Spleen (tissue), 11 donors: ENCODE data around the gene PELI2. TPM values are rescaled to one million over a fixed set of nuclear protein-coding genes. Genes with fewer than 3 reads are reported as not detected.

Source experiments
- DNase-seq: peaks from one replicate; pipeline ENCODE4 v3.0.0-alpha.2; 2020
- H3K27ac ChIP-seq, 8 donors: fragments of 200-600 bp; sonication (generic) in 7 of 8; 1 replicate in 4 of 8; 2 replicates in 4 of 8; pipeline versions ENCODE4 v1.5.0 to v1.8.0; 2016 to 2021; ENCODE audit warnings: inconsistent platforms in 4 of 8, mild to moderate bottlenecking in 4 of 8, moderate library complexity in 1 of 8
- H3K27me3 ChIP-seq, 7 donors: fragments of 200-600 bp; sonication (generic) in 6 of 7; replicated peaks in 1 of 7; 1 replicate in 4 of 7; 2 replicates in 3 of 7; pipeline versions ENCODE4 v1.5.0 to v1.8.0; 2016 to 2021; ENCODE audit warnings: inconsistent platforms in 3 of 7, mild to moderate bottlenecking in 1 of 7
- H3K36me3 ChIP-seq, 6 donors: fragments of 200-600 bp; sonication (generic) in 5 of 6; 1 replicate in 4 of 6; 2 replicates in 2 of 6; pipeline versions ENCODE4 v1.5.0 to v1.8.0; 2016 to 2021; ENCODE audit warnings: inconsistent platforms in 2 of 6
- H3K4me1 ChIP-seq, 6 donors: fragments of 200-600 bp; sonication (generic) in 5 of 6; 1 replicate in 3 of 6; 2 replicates in 3 of 6; pipeline versions ENCODE4 v1.5.0 to v1.8.0; 2016 to 2021; ENCODE audit warnings: inconsistent platforms in 3 of 6
- H3K4me3 ChIP-seq, 8 donors: fragments of 200-600 bp; sonication (generic) in 7 of 8; 1 replicate in 4 of 8; 2 replicates in 4 of 8; pipeline versions ENCODE4 v1.5.0 to v1.8.0; 2016 to 2021; ENCODE audit warnings: inconsistent platforms in 4 of 8, mild to moderate bottlenecking in 4 of 8, moderate library complexity in 2 of 8
- H3K9me3 ChIP-seq, 8 donors: fragments of 200-600 bp; sonication (generic) in 7 of 8; 1 replicate in 4 of 8; 2 replicates in 4 of 8; pipeline versions ENCODE4 v1.5.0 to v1.8.0; 2016 to 2021; ENCODE audit warnings: inconsistent platforms in 4 of 8
- CTCF ChIP-seq, 11 experiments: fragments of 200-600 bp in 7 of 11; fragments of 450-650 bp in 4 of 11; sonication (generic) in 4 of 11; IDR thresholded peaks in 8 of 11; conservative IDR thresholded peaks in 3 of 11; 1 replicate in 7 of 11; 2 replicates in 4 of 11; pipeline versions ENCODE4 v1.4.0 to v1.8.0; 2016 to 2021; ENCODE audit warnings: antibody characterized with exemption in 11 of 11, inconsistent platforms in 4 of 11, mild to moderate bottlenecking in 1 of 11
- POLR2A ChIP-seq, 3 donors: fragments of 450-650 bp; IDR thresholded peaks; one replicate each; pipeline ENCODE4 v1.5.1; 2017; ENCODE audit warnings: antibody characterized with exemption in 3 of 3, mild to moderate bottlenecking in 1 of 3
- POLR2AphosphoS5 ChIP-seq, 3 donors: sonication (generic); formaldehyde crosslinking; IDR thresholded peaks; one replicate each; pipeline ENCODE4 v1.5.1; 2017; ENCODE audit warnings: antibody characterized with exemption in 3 of 3
- WGBS, 5 donors: extraction: QIAGEN DNeasy Blood & Tissue Kit in 3 of 5; methylation state at CpG; one replicate each; pipeline versions ENCODE4 v1.1.5 to v1.1.7; 2013 to 2018; 5-methylcytosine and 5-hydroxymethylcytosine counted together
- intact Hi-C: fragments of 100-400 bp; cut with DNase I; formaldehyde crosslinking; loops from one replicate; pipeline ENCODE4 v1.15.0; 2023; ENCODE audit warnings: low total_unique reads
- polyA plus RNA-seq, 3 donors: library from polyadenylated mRNA; stranded (reverse); fragments of 200-250 nt; gene quantifications; one replicate each; pipeline ENCODE4 v1.2.1, GENCODE V29; 2013
- total RNA-seq, 7 donors: library from RNA; depleted of rRNA in 3 of 7; stranded (reverse); fragments of >200 nt in 3 of 7; fragmentation: NEBNext Ultra II Directional in 4 of 7; extraction: Animal tissue kit (Norgen Biotek cat#: 25700) in 4 of 7; gene quantifications; one replicate each; pipeline versions ENCODE4 v1.1.0 to v1.2.1, GENCODE V29; 2016 to 2021
- donor health status: healthy with polysubstance abuse.
- donor health status: DM: no; HTN: no; CAD: no; lungs with moderate emphysema.
- donor health status: DM: no; HTN: no; CAD: no.
- donor health status: Bipolar disorder and iron deficiency.
- donor health status: healthy.
- donor health status: DM: no; HTN: no; CAD: no.
- donor health status: DM: yes; HTN: yes; CAD: no.

PELI2 gene
- total and polyA plus RNA-seq, 10 donors, result 2.1 to 25.3 (median 18.0) TPM

GRCh38 chr14:56168007-56168616 lies 49.9 kb downstream of the PELI2 start:
- 67 to 99% (median 92%) methylated on average over 3 of the region's 3 CpGs for WGBS, 5 donors
- TF ChIP-seq POLR2AphosphoS5 (IDR thresholded peaks at IDR 0.05), result no peak
- no peak for TF ChIP-seq CTCF (IDR thresholded peaks at IDR 0.05 in 8 of 11, conservative IDR thresholded peaks at IDR 0.05 in 3 of 11)
- TF ChIP-seq POLR2A (IDR thresholded peaks at IDR 0.05), result no peak
- Histone ChIP-seq H3K4me1 (peaks cover 0 to 15% (median 0%) of the 10 kb centered on the region in 6 donors), H3K27ac (no peak overlapping the region), H3K9me3 (peaks cover 6 to 44% (median 41%) of the 10 kb centered on the region in 8 donors), H3K27me3 (no peaks in the 10 kb centered on the region), H3K4me3 (no peak overlapping the region), H3K36me3 (no peaks in the 10 kb centered on the region)
- no peak for DNase-seq
- intact Hi-C loops, result no loop called here

- H3K4me1 ChIP-seq, result peaks cover 0 to 18% (median 0%) of the 10 kb centered on the region in 6 donors
- H3K27me3 ChIP-seq, result no peaks in the 10 kb centered on the region
- 88 to 96% (median 94%) methylated on average over 6 of the region's 6 CpGs for WGBS, 5 donors
- H3K36me3 ChIP-seq, result no peaks in the 10 kb centered on the region
- no peak for DNase-seq
- TF ChIP-seq CTCF (IDR thresholded peaks at IDR 0.05 in 8 of 11, conservative IDR thresholded peaks at IDR 0.05 in 3 of 11) (no peak), POLR2AphosphoS5 (IDR thresholded peaks at IDR 0.05) (no peak), POLR2A (IDR thresholded peaks at IDR 0.05) (no peak)
- H3K4me3 ChIP-seq, result no peak overlapping the region
- intact Hi-C loops, result no loop called here
- no peak overlapping the region for H3K27ac ChIP-seq
- peaks cover 4 to 25% (median 22%) of the 10 kb centered on the region in 8 donors for H3K9me3 ChIP-seq
Measured at GRCh38 chr14:56170028-56170427, 51.8 kb downstream of the PELI2 start.

GRCh38 chr14:56170877-56171422 lies 52.7 kb downstream of the PELI2 start:
- DNase-seq, result no peak
- intact Hi-C loops, result no loop called here
- H3K4me1 ChIP-seq, result peaks cover 0 to 18% (median 0%) of the 10 kb centered on the region in 6 donors
- peaks cover 0 to 16% (median 13%) of the 10 kb centered on the region in 8 donors for H3K9me3 ChIP-seq
- no peaks in the 10 kb centered on the region for H3K36me3 ChIP-seq
- no peaks in the 10 kb centered on the region for H3K27me3 ChIP-seq
- WGBS, 5 donors, result 79 to 91% (median 88%) methylated on average over 7 of the region's 7 CpGs
- TF ChIP-seq CTCF (IDR thresholded peaks at IDR 0.05 in 8 of 11, conservative IDR thresholded peaks at IDR 0.05 in 3 of 11) (no peak), POLR2AphosphoS5 (IDR thresholded peaks at IDR 0.05) (no peak), POLR2A (IDR thresholded peaks at IDR 0.05) (no peak)
- no peak overlapping the region for H3K27ac ChIP-seq
- no peak overlapping the region for H3K4me3 ChIP-seq

GRCh38 chr14:56172074-56172473 lies 53.9 kb downstream of the PELI2 start:
- DNase-seq, result no peak
- Histone ChIP-seq H3K4me1 (peaks cover 0 to 18% (median 0%) of the 10 kb centered on the region in 6 donors), H3K27me3 (no peaks in the 10 kb centered on the region), H3K4me3 (no peak overlapping the region), H3K9me3 (peaks cover 0 to 4% (median 2%) of the 10 kb centered on the region in 8 donors), H3K36me3 (no peaks in the 10 kb centered on the region), H3K27ac (no peak overlapping the region)
- intact Hi-C loops, result no loop called here
- WGBS, 5 donors, result 89 to 100% (median 92%) methylated on average over 2 to 3 of the region's 3 CpGs
- TF ChIP-seq POLR2A (IDR thresholded peaks at IDR 0.05) (no peak), POLR2AphosphoS5 (IDR thresholded peaks at IDR 0.05) (no peak), CTCF (IDR thresholded peaks at IDR 0.05 in 8 of 11, conservative IDR thresholded peaks at IDR 0.05 in 3 of 11) (no peak)
